ENCODE measurements around the gene VPS41.

DNA sequence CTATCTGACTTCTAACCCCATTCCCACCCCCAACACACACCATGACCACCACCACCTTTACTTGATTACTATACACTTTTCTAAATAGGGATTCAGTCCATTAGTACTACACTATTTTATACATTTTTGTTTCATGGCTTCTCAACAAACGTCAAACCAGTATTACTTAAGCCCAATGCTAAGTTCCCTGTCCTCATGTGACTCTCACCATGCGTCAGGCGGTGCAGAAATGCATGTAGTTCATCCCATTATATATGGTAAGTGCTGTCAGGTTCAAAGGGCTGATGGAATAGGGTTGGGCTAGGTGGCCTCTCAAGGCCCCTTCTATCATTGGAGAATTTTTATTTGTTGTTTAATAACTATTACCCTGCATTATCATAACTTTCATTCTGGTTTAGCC lies 19.5 kb upstream of the VPS41 start:
- TF ChIP-seq, protein P1, sequence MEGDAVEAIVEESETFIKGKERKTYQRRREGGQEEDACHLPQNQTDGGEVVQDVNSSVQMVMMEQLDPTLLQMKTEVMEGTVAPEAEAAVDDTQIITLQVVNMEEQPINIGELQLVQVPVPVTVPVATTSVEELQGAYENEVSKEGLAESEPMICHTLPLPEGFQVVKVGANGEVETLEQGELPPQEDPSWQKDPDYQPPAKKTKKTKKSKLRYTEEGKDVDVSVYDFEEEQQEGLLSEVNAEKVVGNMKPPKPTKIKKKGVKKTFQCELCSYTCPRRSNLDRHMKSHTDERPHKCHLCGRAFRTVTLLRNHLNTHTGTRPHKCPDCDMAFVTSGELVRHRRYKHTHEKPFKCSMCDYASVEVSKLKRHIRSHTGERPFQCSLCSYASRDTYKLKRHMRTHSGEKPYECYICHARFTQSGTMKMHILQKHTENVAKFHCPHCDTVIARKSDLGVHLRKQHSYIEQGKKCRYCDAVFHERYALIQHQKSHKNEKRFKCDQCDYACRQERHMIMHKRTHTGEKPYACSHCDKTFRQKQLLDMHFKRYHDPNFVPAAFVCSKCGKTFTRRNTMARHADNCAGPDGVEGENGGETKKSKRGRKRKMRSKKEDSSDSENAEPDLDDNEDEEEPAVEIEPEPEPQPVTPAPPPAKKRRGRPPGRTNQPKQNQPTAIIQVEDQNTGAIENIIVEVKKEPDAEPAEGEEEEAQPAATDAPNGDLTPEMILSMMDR (conservative IDR thresholded peaks at IDR 0.05), result no peak
- no peak for TF ChIP-seq EZH2 (IDR thresholded peaks at IDR 0.05; ENCODE audit: low read depth)

All from PC-9 (cell line).